ENCODE measurements around the gene TNIP1. TPM values are rescaled to one million over a fixed set of nuclear protein-coding genes. Genes with fewer than 3 reads are reported as not detected.

TNIP1 gene
- total RNA-seq, 1 donor from 2014 or later = 221 TPM

- no peak for DNase-seq (ENCODE audit: extremely low read depth, low read depth, low spot score)
Observed at GRCh38 chr5:151084363-151084762, 3.5 kb upstream of the TNIP1 start.

DNA sequence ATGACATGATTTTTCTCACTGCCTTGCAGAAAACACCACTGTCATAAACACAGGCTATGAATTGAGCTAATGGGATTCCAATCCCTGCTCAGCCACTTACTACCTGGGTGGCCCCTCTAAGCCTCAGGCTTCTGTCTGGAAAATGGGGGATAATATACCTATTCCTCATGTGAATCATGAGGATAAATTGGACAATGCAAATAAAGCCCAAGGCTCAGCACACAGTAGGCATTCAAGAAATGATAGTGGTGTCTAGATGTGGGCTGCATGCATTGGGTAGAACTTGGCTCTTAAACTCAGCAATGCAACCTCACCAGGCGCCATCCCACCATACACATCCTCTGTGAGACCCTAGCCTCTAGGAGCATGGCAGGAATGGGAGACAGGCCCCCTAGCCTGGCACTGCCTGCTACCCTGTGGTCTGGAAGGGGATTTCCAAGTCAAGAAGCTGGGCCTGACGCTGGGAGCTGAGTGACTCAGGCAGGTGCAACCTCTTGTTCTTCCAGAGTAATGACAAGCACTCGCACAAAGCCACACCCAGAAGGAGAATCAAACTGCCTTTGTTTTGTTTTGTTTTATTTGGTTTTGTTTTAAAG is 2.3 kb upstream of the TNIP1 start:
- DNase-seq (ENCODE audit: extremely low read depth, low read depth, low spot score) = no peak

DNA sequence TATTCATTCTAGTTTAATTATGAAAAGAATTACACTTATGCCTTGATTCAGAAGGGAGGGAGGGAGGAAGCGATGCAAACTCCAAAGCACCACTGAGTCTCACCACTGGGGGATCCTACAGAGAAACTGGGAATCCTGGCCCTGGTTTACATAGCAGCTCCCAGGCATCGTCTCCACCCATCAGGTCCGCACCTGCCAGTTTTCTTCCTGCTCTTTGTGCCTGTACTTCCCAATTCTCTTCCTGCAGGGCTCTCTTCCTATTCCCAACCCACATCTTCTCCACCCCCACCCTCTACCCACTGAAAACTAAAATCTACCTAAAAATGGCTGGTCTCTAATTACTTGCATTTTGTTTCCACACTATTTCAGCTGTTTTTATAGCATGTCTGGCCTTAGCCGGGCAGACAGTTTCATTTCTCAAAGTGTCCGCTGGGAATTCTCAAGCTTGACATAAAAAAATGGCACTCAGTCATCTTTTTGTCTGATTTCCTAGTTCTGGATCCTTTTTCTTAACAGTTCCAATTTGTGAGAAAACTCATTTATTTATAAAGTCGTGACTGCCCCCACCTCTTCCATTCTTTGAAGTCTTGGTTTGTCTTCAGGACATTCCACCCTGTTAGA is 1.6 kb upstream of the TNIP1 start:
- DNase-seq (ENCODE audit: extremely low read depth, low read depth, low spot score) = no peak

DNA sequence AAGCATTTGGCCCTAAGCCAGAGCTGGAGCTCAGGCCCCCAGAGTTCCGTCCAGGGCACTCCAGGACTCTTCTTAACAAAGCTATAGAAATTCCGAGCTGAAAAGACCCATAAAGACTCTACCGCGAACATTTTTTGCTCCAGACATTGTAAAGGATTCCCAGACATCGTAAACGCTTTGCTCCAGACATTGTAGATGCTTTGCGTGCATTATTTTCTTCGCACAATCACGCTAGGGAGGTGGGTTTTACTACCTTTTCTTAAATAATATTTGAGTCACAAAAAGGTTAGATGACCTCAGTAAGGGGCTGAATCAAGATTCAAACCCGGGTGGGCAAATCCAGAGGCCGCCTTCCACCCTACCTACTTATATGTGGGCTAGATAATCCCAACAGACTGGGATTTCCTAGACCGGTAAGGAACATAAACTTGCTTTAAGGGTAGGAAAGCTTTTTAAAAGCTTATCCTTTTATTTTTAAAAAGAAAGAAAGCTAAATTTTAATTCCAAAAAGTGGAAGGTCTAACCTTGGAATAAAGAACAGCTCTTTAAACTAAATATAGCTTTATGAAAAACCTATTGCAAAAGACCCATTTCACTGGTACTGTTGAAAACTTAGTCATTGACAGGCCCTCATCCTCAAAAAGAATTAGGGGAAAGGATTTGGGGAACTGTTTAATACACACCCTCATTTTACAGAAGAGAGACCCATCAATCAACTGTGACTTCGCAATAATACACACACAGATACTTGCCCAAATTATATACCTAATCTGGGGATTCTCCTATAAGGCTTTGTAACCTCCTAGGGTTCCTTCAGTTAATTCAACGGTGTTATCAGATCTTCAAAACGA is 822 bp upstream of the TNIP1 start:
- no peak for DNase-seq (ENCODE audit: extremely low read depth, low read depth, low spot score)

DNA sequence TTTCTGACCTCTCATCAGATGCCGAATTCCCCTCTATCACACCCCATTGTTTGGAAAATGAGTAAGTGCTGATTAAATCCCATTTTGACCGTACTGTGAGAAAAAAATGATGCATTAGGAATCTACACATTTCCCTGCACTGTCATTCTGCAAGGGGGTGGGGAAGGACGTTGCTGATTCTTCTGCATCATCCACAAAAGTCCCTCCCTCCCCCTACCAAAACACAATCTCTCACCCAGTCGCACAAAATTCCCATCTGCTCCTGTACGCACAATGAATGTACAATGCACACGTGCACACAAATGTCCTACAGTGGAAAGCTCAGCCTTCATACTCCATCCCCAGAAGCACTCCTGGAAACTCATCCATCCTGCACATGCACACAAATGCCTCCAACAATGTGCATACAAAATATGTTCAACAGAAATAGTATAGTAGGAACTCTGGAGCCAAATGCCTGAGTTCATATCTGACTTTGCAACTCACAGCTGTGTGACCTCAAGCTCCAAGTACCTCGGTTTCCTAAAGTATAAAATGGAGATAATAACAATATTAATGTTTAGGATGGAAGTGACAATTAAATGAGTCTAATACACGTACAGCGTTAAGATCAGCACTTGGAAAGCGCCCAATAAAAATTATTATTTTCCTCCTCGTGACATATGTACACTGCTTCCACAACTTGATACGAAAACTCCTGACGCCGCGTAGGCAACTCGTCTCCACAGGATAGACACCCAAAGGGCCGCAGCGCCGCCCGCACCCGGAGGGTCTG is 809 bp downstream of the TNIP1 start:
- DNase-seq (ENCODE audit: extremely low read depth, low read depth, low spot score) = no peak

DNA sequence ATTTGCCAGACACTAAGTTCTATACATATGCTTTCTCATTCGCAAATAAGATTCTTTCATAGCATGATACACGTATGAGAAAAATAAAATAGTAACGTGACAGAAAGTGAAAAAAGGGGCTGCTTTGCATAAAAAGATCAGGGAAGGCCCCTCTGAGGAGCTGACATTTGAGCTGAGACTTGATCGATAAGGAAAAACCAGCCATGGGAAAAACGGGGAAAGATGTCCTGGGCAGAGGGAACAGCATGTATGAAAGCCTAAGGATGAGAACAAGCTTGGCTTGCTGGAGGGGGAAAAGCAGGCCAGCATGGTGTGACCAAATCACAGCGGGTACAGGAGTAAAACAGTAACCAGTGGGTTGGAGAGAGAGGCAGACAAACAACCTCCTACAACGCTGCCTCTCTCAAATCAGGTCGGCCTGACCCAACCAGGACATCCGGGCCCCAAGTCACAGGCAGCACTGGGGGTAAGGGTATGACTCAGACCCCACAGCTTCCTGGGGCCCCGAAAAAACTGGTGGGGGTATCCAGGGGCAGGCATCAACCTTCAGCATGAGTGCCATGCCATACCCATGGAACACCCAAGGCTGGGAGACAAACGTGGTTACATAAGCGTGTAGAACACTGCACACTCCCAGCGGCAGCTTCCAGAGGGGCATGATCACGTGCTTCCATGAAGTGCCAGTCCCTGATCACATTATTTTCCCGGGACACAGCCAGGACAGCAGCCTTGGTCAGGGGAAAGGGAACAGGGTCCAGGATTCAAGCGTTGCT is 2.2 kb downstream of the TNIP1 start:
- no peak for DNase-seq (ENCODE audit: extremely low read depth, low read depth, low spot score)

DNA sequence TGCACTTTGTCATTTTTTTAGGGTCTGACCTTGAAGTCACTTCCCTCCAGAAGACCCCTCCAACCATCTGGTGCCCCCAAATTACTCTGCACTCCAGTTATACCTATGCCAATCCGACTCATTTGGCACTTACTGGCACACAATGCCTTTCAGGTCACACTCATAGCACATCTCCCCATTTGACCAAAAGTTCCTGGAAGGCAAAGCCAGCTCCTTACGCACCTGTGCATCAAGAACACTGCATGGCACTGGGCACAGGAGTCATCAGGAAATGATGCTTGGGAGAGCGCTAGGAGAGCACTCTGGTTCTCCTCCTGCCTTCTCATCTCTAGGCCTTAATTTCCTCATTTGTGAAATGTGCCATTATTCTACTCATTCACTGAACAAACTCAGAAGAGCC is 2.9 kb downstream of the TNIP1 start:
- DNase-seq (ENCODE audit: extremely low read depth, low read depth, low spot score) = no peak

GRCh38 chr5:151077419-151077818 is 3.4 kb downstream of the TNIP1 start:
- no peak for DNase-seq (ENCODE audit: extremely low read depth, low read depth, low spot score)

GRCh38 chr5:151076616-151077015 is 4.2 kb downstream of the TNIP1 start:
- no peak for DNase-seq (ENCODE audit: extremely low read depth, low read depth, low spot score)

- no peak for DNase-seq (ENCODE audit: extremely low read depth, low read depth, low spot score)
Observed at GRCh38 chr5:151075698-151076331, 5.0 kb downstream of the TNIP1 start.

- DNase-seq (ENCODE audit: extremely low read depth, low read depth, low spot score) = no peak
Observed at GRCh38 chr5:151074557-151074956, 6.3 kb downstream of the TNIP1 start.

- DNase-seq (ENCODE audit: extremely low read depth, low read depth, low spot score) = no peak
Observed at GRCh38 chr5:151073280-151073679, 7.6 kb downstream of the TNIP1 start.

- no peak for DNase-seq (ENCODE audit: extremely low read depth, low read depth, low spot score)
Observed at GRCh38 chr5:151072630-151073025, 8.2 kb downstream of the TNIP1 start.

DNA sequence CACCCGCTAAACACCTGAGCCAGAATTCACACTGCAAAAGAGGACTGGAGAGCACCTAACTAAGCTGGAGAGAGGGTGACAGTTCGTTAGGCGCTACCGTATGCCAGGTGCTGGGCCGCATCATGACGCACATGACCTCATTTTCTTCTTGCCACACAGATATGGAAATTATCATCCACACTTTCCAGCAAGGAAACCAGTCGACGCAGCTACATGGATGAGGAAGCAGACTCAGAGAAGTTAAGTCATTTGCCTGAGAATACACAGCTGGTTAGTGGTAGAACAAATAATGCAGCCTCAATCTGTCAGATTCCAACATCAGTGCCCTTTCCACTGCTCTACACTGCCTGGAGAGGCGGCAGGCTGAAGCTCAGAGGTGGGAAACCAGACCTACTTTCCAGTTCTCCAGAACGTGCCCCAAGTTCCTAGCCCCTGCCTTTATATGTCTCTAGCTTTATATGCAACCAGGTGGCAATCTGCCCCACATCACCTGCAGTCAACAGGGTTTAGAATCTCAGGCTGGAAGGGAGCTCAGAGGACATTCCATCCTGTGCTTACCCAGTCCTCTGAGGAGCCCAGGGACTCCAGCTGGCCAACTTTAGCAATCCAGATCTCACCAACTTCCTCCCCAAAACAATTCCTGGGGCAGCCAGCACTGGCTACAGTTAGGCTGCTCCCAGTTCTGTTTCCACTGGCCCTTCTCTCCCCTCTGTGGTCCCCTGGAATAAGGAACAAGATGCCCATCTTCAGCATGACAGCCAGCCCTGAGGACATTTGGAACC is 8.8 kb downstream of the TNIP1 start:
- DNase-seq (ENCODE audit: extremely low read depth, low read depth, low spot score) = no peak

- no peak for DNase-seq (ENCODE audit: extremely low read depth, low read depth, low spot score)
Observed at GRCh38 chr5:151071021-151071420, 9.8 kb downstream of the TNIP1 start.

DNA sequence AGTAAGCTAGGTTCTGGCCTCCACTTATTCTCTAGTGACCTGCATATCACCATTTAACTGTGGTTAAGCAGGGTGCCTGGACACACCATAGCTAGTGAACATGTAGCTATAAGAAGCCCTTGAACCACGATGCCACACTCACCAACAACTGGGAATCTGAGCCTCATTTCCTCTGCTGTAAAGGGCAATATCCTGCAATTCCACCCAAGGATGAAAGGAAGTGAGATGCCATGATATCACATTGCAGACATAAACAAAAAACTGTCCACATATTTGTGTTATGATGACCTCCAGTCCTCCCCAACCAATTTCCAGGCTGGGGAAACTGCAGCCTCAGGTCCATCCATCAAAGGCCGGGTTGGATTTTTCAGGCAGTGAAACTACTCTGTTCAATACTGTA is 10.4 kb downstream of the TNIP1 start:
- no peak for DNase-seq (ENCODE audit: extremely low read depth, low read depth, low spot score)

GRCh38 chr5:151068433-151069197 is 12.2 kb downstream of the TNIP1 start:
- no peak for DNase-seq (ENCODE audit: extremely low read depth, low read depth, low spot score)

GRCh38 chr5:151067632-151068432 is 13.0 kb downstream of the TNIP1 start:
- no peak for DNase-seq (ENCODE audit: extremely low read depth, low read depth, low spot score)
